ENCODE results near the gene CCDC39.
"Not testable (repeated sequence)": the region's sequence is repeated elsewhere in the genome, so short reads cannot be mapped to it uniquely, and the experiment has no call there.

The CCDC39 gene

GRCh38 chr3:180595559-180595935, 83.7 kb downstream of the CCDC39 start:
- no peak overlapping the region for H3K4me3 ChIP-seq (ENCODE audit: low read depth, low read length)
- no peak for TF ChIP-seq CTCF (IDR thresholded peaks at IDR 0.05; ENCODE audit: low read depth, low read length, missing control alignments)
- in situ Hi-C loops (cut with HindIII; ENCODE audit: low sequenced_read_pairs): no loop called here
- no peak for DNase-seq (ENCODE audit: low read depth)

GRCh38 chr3:180594631-180595558, 84.4 kb downstream of the CCDC39 start:
- peak; percentile 39 for DNase-seq (ENCODE audit: low read depth)
- TF ChIP-seq CTCF (IDR thresholded peaks at IDR 0.05; ENCODE audit: low read depth, low read length, missing control alignments): peak; percentile 46
- no peak overlapping the region for H3K4me3 ChIP-seq (ENCODE audit: low read depth, low read length)
- in situ Hi-C loops (cut with HindIII; ENCODE audit: low sequenced_read_pairs): no loop called here

GRCh38 chr3:180593631-180594030, 85.7 kb downstream of the CCDC39 start:
- DNase-seq (ENCODE audit: low read depth); in situ Hi-C loops (cut with HindIII; ENCODE audit: low sequenced_read_pairs); H3K4me3 ChIP-seq (ENCODE audit: low read depth, low read length): not testable (repeated sequence)

GRCh38 chr3:180590396-180590795, 88.9 kb downstream of the CCDC39 start:
- in situ Hi-C loops (cut with HindIII; ENCODE audit: low sequenced_read_pairs): no loop called here
- H3K4me3 ChIP-seq (ENCODE audit: low read depth, low read length): no peak overlapping the region
- DNase-seq (ENCODE audit: low read depth): no peak
- TF ChIP-seq CTCF (IDR thresholded peaks at IDR 0.05; ENCODE audit: low read depth, low read length, missing control alignments): no peak

GRCh38 chr3:180580934-180581333, 98.4 kb downstream of the CCDC39 start:
- DNase-seq (ENCODE audit: low read depth): no peak
- no peak for TF ChIP-seq CTCF (IDR thresholded peaks at IDR 0.05; ENCODE audit: low read depth, low read length, missing control alignments)
- no peak overlapping the region for H3K4me3 ChIP-seq (ENCODE audit: low read depth, low read length)
- in situ Hi-C loops (cut with HindIII; ENCODE audit: low sequenced_read_pairs): no loop called here

- no peak for TF ChIP-seq CTCF (IDR thresholded peaks at IDR 0.05; ENCODE audit: low read depth, low read length, missing control alignments)
- in situ Hi-C loops (cut with HindIII; ENCODE audit: low sequenced_read_pairs): no loop called here
- DNase-seq (ENCODE audit: low read depth): no peak
- H3K4me3 ChIP-seq (ENCODE audit: low read depth, low read length): no peak overlapping the region
These were observed 103.7 kb downstream of the CCDC39 start for GRCh38 chr3:180575571-180575970.

- H3K4me3 ChIP-seq (ENCODE audit: low read depth, low read length): no peak overlapping the region
- in situ Hi-C loops (cut with HindIII; ENCODE audit: low sequenced_read_pairs): no loop called here
- no peak for TF ChIP-seq CTCF (IDR thresholded peaks at IDR 0.05; ENCODE audit: low read depth, low read length, missing control alignments)
- DNase-seq (ENCODE audit: low read depth): no peak
These were observed 107.3 kb downstream of the CCDC39 start for GRCh38 chr3:180571831-180572598.
